Activated naive CD8-positive, alpha-beta T cell treated with anti-CD3 and anti-CD28 coated beads, Interleukin-2, amount 10 ng/mL, durations not matched to agents 7 days and 5 days (primary cell): Measurements from ENCODE around the gene PDE6B. TPM values are rescaled to one million over a fixed set of nuclear protein-coding genes. Genes with fewer than 3 reads are reported as not detected.
A peak's percentile ranks its signal among the peaks of the same experiment; 100 is the strongest.

Experiments
- ATAC-seq: fragments of 150-1000 bp; cut with Tn5 transposase; one replicate; pipeline ENCODE4 v1.10.0; 2021; ENCODE audit warnings: low read depth, moderate library complexity
- POLR2A ChIA-PET: fragments of 350-600 bp; sonication (Branson Sonifier 250); formaldehyde crosslinking; loops from one replicate; lab custom pipeline; 2021; ENCODE audit warnings: antibody characterized with exemption; lab: Charles Lee
- DNase-seq: peaks from one replicate; pipeline ENCODE4 v3.0.0; 2021
- H3K27ac Mint-ChIP-seq: one replicate; pipeline ENCODE4 v1.8.0; 2022; ENCODE audit warnings: mild to moderate bottlenecking, mixed read lengths
- H3K27me3 Mint-ChIP-seq: one replicate; pipeline ENCODE4 v1.8.0; 2022; ENCODE audit warnings: mild to moderate bottlenecking, moderate library complexity, mixed read lengths
- H3K36me3 Mint-ChIP-seq: one replicate; pipeline ENCODE4 v1.8.0; 2021; ENCODE audit warnings: mild to moderate bottlenecking, mixed read lengths
- H3K4me1 Mint-ChIP-seq: one replicate; pipeline ENCODE4 v1.8.0; 2021; ENCODE audit warnings: mixed read lengths
- H3K4me3 Mint-ChIP-seq: one replicate; pipeline ENCODE4 v1.8.0; 2022; ENCODE audit warnings: mild to moderate bottlenecking, moderate library complexity, mixed read lengths
- H3K9me3 Mint-ChIP-seq: one replicate; pipeline ENCODE4 v1.8.0; 2021; ENCODE audit warnings: mixed read lengths
- total RNA-seq, 2 experiments: library from RNA; stranded (reverse); gene quantifications; one replicate each; pipeline ENCODE4 v1.2.3, GENCODE V29; 2021

The PDE6B gene
- total RNA-seq, 2 experiments from 2014 or later, result 16.6 to 23.2 TPM

GRCh38 chr4:682490-683172 lies 57.3 kb downstream of the PDE6B start:
- Mint-ChIP-seq H3K27me3 (peaks cover under 1% of the 10 kb centered on the region), H3K4me1 (peaks cover 8% of the 10 kb centered on the region), H3K9me3 (no peaks in the 10 kb centered on the region), H3K27ac (no peak overlapping the region), H3K36me3 (no peaks in the 10 kb centered on the region), H3K4me3 (no peak overlapping the region)
- DNase-seq (peak; percentile 36), ATAC-seq (no peak)
- POLR2A ChIA-PET, result no interaction called here

- POLR2A ChIA-PET, result interaction anchor here (1.0 to 1.3 kb wide), 3 partner anchors 9 to 86 kb away, joined by 3 to 4 read pairs (median 4); partner anchors contain the start of genes ATP5ME and MYL5
- H3K27ac Mint-ChIP-seq, result no peak overlapping the region
- peaks cover 2% of the 10 kb centered on the region for H3K27me3 Mint-ChIP-seq
- ATAC-seq (no peak), DNase-seq (no peak)
- peaks cover 8% of the 10 kb centered on the region for H3K4me1 Mint-ChIP-seq
- H3K4me3 Mint-ChIP-seq, result no peak overlapping the region
- no peaks in the 10 kb centered on the region for H3K36me3 Mint-ChIP-seq
- H3K9me3 Mint-ChIP-seq, result no peaks in the 10 kb centered on the region
Observed at GRCh38 chr4:683247-683897, 58.0 kb downstream of the PDE6B start.

GRCh38 chr4:683982-684622 lies 58.7 kb downstream of the PDE6B start:
- peak; percentile 3 for ATAC-seq
- DNase-seq, result peak; percentile 67
- peaks cover 8% of the 10 kb centered on the region for H3K4me1 Mint-ChIP-seq
- H3K36me3 Mint-ChIP-seq, result no peaks in the 10 kb centered on the region
- H3K4me3 Mint-ChIP-seq, result no peak overlapping the region
- H3K27me3 Mint-ChIP-seq, result peaks cover 2% of the 10 kb centered on the region
- H3K9me3 Mint-ChIP-seq, result no peaks in the 10 kb centered on the region
- POLR2A ChIA-PET, result interaction anchor here (0.5 to 1.3 kb wide), 4 partner anchors 10 to 186 kb away, joined by 3 to 4 read pairs (median 4); partner anchors contain the start of genes ATP5ME and MYL5
- H3K27ac Mint-ChIP-seq, result no peak overlapping the region

- ATAC-seq (no peak), DNase-seq (peak; percentile 32)
- H3K4me1 Mint-ChIP-seq, result peaks cover 8% of the 10 kb centered on the region
- no peak overlapping the region for H3K4me3 Mint-ChIP-seq
- peaks cover 2% of the 10 kb centered on the region for H3K27me3 Mint-ChIP-seq
- no peaks in the 10 kb centered on the region for H3K9me3 Mint-ChIP-seq
- POLR2A ChIA-PET, result interaction anchor here (0.5 to 1.2 kb wide), 2 partner anchors 11 to 187 kb away, joined by 3 to 4 read pairs; partner anchors contain the start of genes ATP5ME and MYL5
- H3K36me3 Mint-ChIP-seq, result no peaks in the 10 kb centered on the region
- no peak overlapping the region for H3K27ac Mint-ChIP-seq
Observed at GRCh38 chr4:684623-685327, 59.4 kb downstream of the PDE6B start.

- peaks cover under 1% of the 10 kb centered on the region for H3K4me1 Mint-ChIP-seq
- H3K36me3 Mint-ChIP-seq, result no peaks in the 10 kb centered on the region
- H3K27me3 Mint-ChIP-seq, result peaks cover 4% of the 10 kb centered on the region
- no peak overlapping the region for H3K27ac Mint-ChIP-seq
- ATAC-seq, result no peak
- no peaks in the 10 kb centered on the region for H3K9me3 Mint-ChIP-seq
- POLR2A ChIA-PET, result interaction anchor here (1.8 kb wide), 1 partner anchor 11 kb away, joined by 5 read pairs; the partner anchor contains the start of genes ATP5ME and MYL5
- no peak overlapping the region for H3K4me3 Mint-ChIP-seq
- no peak for DNase-seq
Observed at GRCh38 chr4:685679-686412, 60.5 kb downstream of the PDE6B start.

GRCh38 chr4:686413-687040 lies 61.2 kb downstream of the PDE6B start:
- H3K27ac Mint-ChIP-seq, result no peak overlapping the region
- ATAC-seq, result no peak
- H3K4me1 Mint-ChIP-seq, result no peaks in the 10 kb centered on the region
- no peaks in the 10 kb centered on the region for H3K36me3 Mint-ChIP-seq
- peak; percentile 33 for DNase-seq
- peaks cover 4% of the 10 kb centered on the region for H3K27me3 Mint-ChIP-seq
- POLR2A ChIA-PET, result interaction anchor here (1.8 kb wide), 1 partner anchor 12 kb away, joined by 5 read pairs; the partner anchor contains the start of genes ATP5ME and MYL5
- H3K4me3 Mint-ChIP-seq, result no peak overlapping the region
- no peaks in the 10 kb centered on the region for H3K9me3 Mint-ChIP-seq

- ATAC-seq (no peak), DNase-seq (peak; percentile 28)
- no peaks in the 10 kb centered on the region for H3K9me3 Mint-ChIP-seq
- H3K4me1 Mint-ChIP-seq, result no peaks in the 10 kb centered on the region
- POLR2A ChIA-PET, result interaction anchor here (1.8 kb wide), 1 partner anchor 13 kb away, joined by 5 read pairs; the partner anchor contains the start of genes ATP5ME and MYL5
- H3K27ac Mint-ChIP-seq, result no peak overlapping the region
- H3K27me3 Mint-ChIP-seq, result peaks cover 4% of the 10 kb centered on the region
- no peaks in the 10 kb centered on the region for H3K36me3 Mint-ChIP-seq
- no peak overlapping the region for H3K4me3 Mint-ChIP-seq
Observed at GRCh38 chr4:687048-687970, 61.9 kb downstream of the PDE6B start.

- peak; percentile 34 for DNase-seq
- no peak overlapping the region for H3K27ac Mint-ChIP-seq
- H3K36me3 Mint-ChIP-seq, result no peaks in the 10 kb centered on the region
- peak; percentile 3 for ATAC-seq
- H3K9me3 Mint-ChIP-seq, result no peaks in the 10 kb centered on the region
- H3K4me3 Mint-ChIP-seq, result peak overlapping the region; percentile 35
- no peaks in the 10 kb centered on the region for H3K4me1 Mint-ChIP-seq
- POLR2A ChIA-PET, result no interaction called here
- H3K27me3 Mint-ChIP-seq, result peaks cover 4% of the 10 kb centered on the region
Observed at GRCh38 chr4:687971-688853, 62.8 kb downstream of the PDE6B start.

GRCh38 chr4:688854-689681 lies 63.7 kb downstream of the PDE6B start, which contains the start of gene SLC49A3:
SLC49A3 (minus strand) TSS chr4:689151; CDS start chr4:689127, 24 bp downstream.
- peaks cover 4% of the 10 kb centered on the region for H3K27me3 Mint-ChIP-seq
- no peaks in the 10 kb centered on the region for H3K36me3 Mint-ChIP-seq
- no peaks in the 10 kb centered on the region for H3K4me1 Mint-ChIP-seq
- peak within 1 kb of the TSS; percentile 35 for H3K4me3 Mint-ChIP-seq
- DNase-seq (peak; percentile 50), ATAC-seq (peak; percentile 51)
- POLR2A ChIA-PET, result interaction anchor here (1.3 kb wide), 1 partner anchor 8 kb away, joined by 3 read pairs; no protein-coding TSS in a partner anchor
- H3K27ac Mint-ChIP-seq, result no peak within 1 kb of the TSS
- no peaks in the 10 kb centered on the region for H3K9me3 Mint-ChIP-seq

- H3K4me1 Mint-ChIP-seq, result no peaks in the 10 kb centered on the region
- H3K27me3 Mint-ChIP-seq, result peaks cover 4% of the 10 kb centered on the region
- no peak overlapping the region for H3K27ac Mint-ChIP-seq
- H3K36me3 Mint-ChIP-seq, result no peaks in the 10 kb centered on the region
- DNase-seq, result no peak
- ATAC-seq, result no peak
- H3K9me3 Mint-ChIP-seq, result no peaks in the 10 kb centered on the region
- POLR2A ChIA-PET, result interaction anchor here (1.3 kb wide), 1 partner anchor 9 kb away, joined by 3 read pairs; no protein-coding TSS in a partner anchor
- H3K4me3 Mint-ChIP-seq, result no peak overlapping the region
Observed at GRCh38 chr4:689723-690122, 64.3 kb downstream of the PDE6B start.
